ENCODE results near the gene BRD4. TPM values are rescaled to one million over a fixed set of nuclear protein-coding genes. Genes with fewer than 3 reads are reported as not detected.

Gene BRD4
- polyA plus RNA-seq, 1 donor from 2014 or later = 3.6 TPM

DNA sequence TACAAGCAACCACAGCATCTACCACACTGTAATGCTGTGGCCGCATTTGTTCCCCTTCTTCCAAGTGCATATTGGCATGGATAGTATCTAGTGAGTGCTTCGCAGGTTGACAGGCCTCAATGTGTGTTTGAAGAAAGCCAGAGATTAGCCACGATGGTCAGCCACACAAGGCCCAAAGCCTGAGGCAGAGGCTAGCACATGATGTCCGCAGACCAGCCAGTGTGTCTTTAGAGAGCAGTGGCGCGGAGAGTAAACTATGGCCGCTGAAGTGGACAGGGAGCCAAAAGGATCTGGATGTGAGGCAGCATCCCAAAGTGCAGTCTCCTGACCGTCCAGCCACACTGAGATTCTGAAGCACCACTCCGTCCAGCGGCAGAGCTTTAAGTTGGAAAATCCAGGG lies 36.0 kb downstream of the BRD4 start:
- Histone ChIP-seq H3K36me3 (ENCODE audit: insufficient read depth, low read length) (no peaks in the 10 kb centered on the region), H3K79me2 (replicated peaks; ENCODE audit: insufficient read depth, low read length) (peaks cover 92% of the 10 kb centered on the region), H3K4me3 (ENCODE audit: low read length) (no peak overlapping the region), H3K27ac (ENCODE audit: low read length) (no peak overlapping the region), H3K27me3 (ENCODE audit: insufficient read depth, low read depth, low read length) (no peaks in the 10 kb centered on the region), H3F3A (ENCODE audit: insufficient read depth, low read length, poor library complexity, severe bottlenecking) (no peaks in the 10 kb centered on the region), H3K4me2 (ENCODE audit: low read length) (no peak overlapping the region), H3K9ac (ENCODE audit: low read length) (no peak overlapping the region), H3K9me3 (ENCODE audit: low read length) (no peaks in the 10 kb centered on the region), H3K9me2 (ENCODE audit: insufficient read depth, low read length) (no peaks in the 10 kb centered on the region), H4K20me1 (ENCODE audit: insufficient read depth) (peaks cover 8% of the 10 kb centered on the region), H2AFZ (ENCODE audit: low read depth, low read length) (no peak overlapping the region)
- no peak for TF ChIP-seq EP300 (conservative IDR thresholded peaks at IDR 0.05; ENCODE audit: poor library complexity, severe bottlenecking)
- no peak for TF ChIP-seq MXI1 (conservative IDR thresholded peaks at IDR 0.05; ENCODE audit: poor library complexity, severe bottlenecking)
- TF ChIP-seq, protein P1, sequence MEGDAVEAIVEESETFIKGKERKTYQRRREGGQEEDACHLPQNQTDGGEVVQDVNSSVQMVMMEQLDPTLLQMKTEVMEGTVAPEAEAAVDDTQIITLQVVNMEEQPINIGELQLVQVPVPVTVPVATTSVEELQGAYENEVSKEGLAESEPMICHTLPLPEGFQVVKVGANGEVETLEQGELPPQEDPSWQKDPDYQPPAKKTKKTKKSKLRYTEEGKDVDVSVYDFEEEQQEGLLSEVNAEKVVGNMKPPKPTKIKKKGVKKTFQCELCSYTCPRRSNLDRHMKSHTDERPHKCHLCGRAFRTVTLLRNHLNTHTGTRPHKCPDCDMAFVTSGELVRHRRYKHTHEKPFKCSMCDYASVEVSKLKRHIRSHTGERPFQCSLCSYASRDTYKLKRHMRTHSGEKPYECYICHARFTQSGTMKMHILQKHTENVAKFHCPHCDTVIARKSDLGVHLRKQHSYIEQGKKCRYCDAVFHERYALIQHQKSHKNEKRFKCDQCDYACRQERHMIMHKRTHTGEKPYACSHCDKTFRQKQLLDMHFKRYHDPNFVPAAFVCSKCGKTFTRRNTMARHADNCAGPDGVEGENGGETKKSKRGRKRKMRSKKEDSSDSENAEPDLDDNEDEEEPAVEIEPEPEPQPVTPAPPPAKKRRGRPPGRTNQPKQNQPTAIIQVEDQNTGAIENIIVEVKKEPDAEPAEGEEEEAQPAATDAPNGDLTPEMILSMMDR (IDR thresholded peaks at IDR 0.05; ENCODE audit: poor library complexity, severe bottlenecking) = no peak
- no peak for TF ChIP-seq TAF1 (IDR thresholded peaks at IDR 0.05; ENCODE audit: low read depth)
- no peak for TF ChIP-seq POLR2AphosphoS5 (IDR thresholded peaks at IDR 0.05)
- no peak for TF ChIP-seq SMC3 (conservative IDR thresholded peaks at IDR 0.05; ENCODE audit: poor library complexity)
- TF ChIP-seq REST (IDR thresholded peaks at IDR 0.05; ENCODE audit: borderline replicate concordance) = no peak
- TF ChIP-seq RAD21 (conservative IDR thresholded peaks at IDR 0.05) = no peak
- TF ChIP-seq EZH2 (IDR thresholded peaks at IDR 0.05; ENCODE audit: borderline replicate concordance, insufficient read depth, low read length, poor library complexity, severe bottlenecking) = no peak

DNA sequence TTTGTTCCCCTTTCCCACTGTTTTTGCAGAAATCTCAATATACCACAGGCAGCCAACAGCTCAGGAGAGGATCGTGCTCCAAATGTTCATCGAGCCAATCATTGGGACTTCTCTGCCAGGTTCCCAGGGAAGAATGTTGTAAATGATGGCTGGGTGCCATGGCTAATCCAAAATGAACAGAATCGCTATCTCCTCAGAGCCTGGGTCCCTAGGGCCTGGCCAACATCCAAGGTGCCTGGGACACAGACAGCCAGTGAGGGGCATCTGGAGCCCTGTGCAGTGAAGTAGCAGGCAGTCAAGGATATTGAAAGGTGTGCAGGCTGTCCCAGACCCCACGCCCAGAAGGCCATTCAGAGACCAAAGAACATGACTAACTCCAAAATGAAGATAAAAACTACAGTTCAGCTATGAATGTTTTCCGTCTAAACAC lies 37.8 kb downstream of the BRD4 start:
- H3K27me3 ChIP-seq (ENCODE audit: insufficient read depth, low read depth, low read length) = no peaks in the 10 kb centered on the region
- H3K27ac ChIP-seq (ENCODE audit: low read length) = no peak overlapping the region
- no peaks in the 10 kb centered on the region for H3K9me2 ChIP-seq (ENCODE audit: insufficient read depth, low read length)
- H3K4me2 ChIP-seq (ENCODE audit: low read length) = no peak overlapping the region
- TF ChIP-seq EP300 (conservative IDR thresholded peaks at IDR 0.05; ENCODE audit: poor library complexity, severe bottlenecking) (no peak), EZH2 (IDR thresholded peaks at IDR 0.05; ENCODE audit: borderline replicate concordance, insufficient read depth, low read length, poor library complexity, severe bottlenecking) (no peak), POLR2AphosphoS5 (IDR thresholded peaks at IDR 0.05) (no peak), RAD21 (conservative IDR thresholded peaks at IDR 0.05) (no peak), REST (IDR thresholded peaks at IDR 0.05; ENCODE audit: borderline replicate concordance) (no peak), MXI1 (conservative IDR thresholded peaks at IDR 0.05; ENCODE audit: poor library complexity, severe bottlenecking) (no peak), SMC3 (conservative IDR thresholded peaks at IDR 0.05; ENCODE audit: poor library complexity) (no peak), TAF1 (IDR thresholded peaks at IDR 0.05; ENCODE audit: low read depth) (no peak)
- TF ChIP-seq, protein P1 (IDR thresholded peaks at IDR 0.05; ENCODE audit: poor library complexity, severe bottlenecking) = no peak
- peaks cover 8% of the 10 kb centered on the region for H4K20me1 ChIP-seq (ENCODE audit: insufficient read depth)
- H2AFZ ChIP-seq (ENCODE audit: low read depth, low read length) = no peak overlapping the region
- no peak overlapping the region for H3K9ac ChIP-seq (ENCODE audit: low read length)
- H3F3A ChIP-seq (ENCODE audit: insufficient read depth, low read length, poor library complexity, severe bottlenecking) = no peaks in the 10 kb centered on the region
- H3K36me3 ChIP-seq (ENCODE audit: insufficient read depth, low read length) = no peaks in the 10 kb centered on the region
- H3K79me2 ChIP-seq (replicated peaks; ENCODE audit: insufficient read depth, low read length) = peaks cover 93% of the 10 kb centered on the region
- no peaks in the 10 kb centered on the region for H3K9me3 ChIP-seq (ENCODE audit: low read length)
- no peak overlapping the region for H3K4me3 ChIP-seq (ENCODE audit: low read length)

Measured in neural cell (in vitro differentiated cells).